ENCODE results near the gene B3GALT6. TPM values are rescaled to one million over a fixed set of nuclear protein-coding genes. Genes with fewer than 3 reads are reported as not detected.

B3GALT6 gene
- total and polyA plus RNA-seq, 7 experiments from 2014 or later: 7.2 to 29.0 (median 12.7) TPM

- intact Hi-C loops (cut with micrococcal nuclease): no loop called here
- H3K9me3 Mint-ChIP-seq: no peaks in the 10 kb centered on the region
Measured at GRCh38 chr1:1244192-1244811, 12.3 kb downstream of the B3GALT6 start.

GRCh38 chr1:1245178-1245816, 13.3 kb downstream of the B3GALT6 start:
- DNase-seq: no peak
- ATAC-seq: no peak
- no peaks in the 10 kb centered on the region for H3K36me3 Mint-ChIP-seq
- Histone ChIP-seq H3K4me1 (ENCODE audit: control insufficient read depth in 2 of 2, insufficient read depth in 2 of 2, low read length in 2 of 2) (no peaks in the 10 kb centered on the region), H3K9me3 (ENCODE audit: control insufficient read depth in 2 of 3, low read length in 3 of 3) (no peaks in the 10 kb centered on the region), H3K27me3 (ENCODE audit: control insufficient read depth in 2 of 2, insufficient read depth in 2 of 2, low read length in 2 of 2) (no peaks in the 10 kb centered on the region), H3K36me3 (ENCODE audit: control insufficient read depth in 2 of 3, insufficient read depth in 3 of 3, low read length in 3 of 3) (no peaks in the 10 kb centered on the region), H3K4me3 (ENCODE audit: low read length) (no peak overlapping the region), H3K27ac (ENCODE audit: low read depth, low read length) (no peak overlapping the region)
- no peak overlapping the region for H3K4me3 Mint-ChIP-seq
- H3K4me1 Mint-ChIP-seq: peaks cover 0 to 8% (median 2%) of the 10 kb centered on the region in 7 donors
- POLR2A ChIA-PET: no interaction called here
- CTCF ChIA-PET: no interaction called here
- H3K27me3 Mint-ChIP-seq: peaks cover 0 to 4% (median 0%) of the 10 kb centered on the region in 5 donors
- H3K9me3 Mint-ChIP-seq: no peaks in the 10 kb centered on the region
- intact Hi-C loops (cut with micrococcal nuclease): no loop called here
- no peak overlapping the region for H3K27ac Mint-ChIP-seq

More at GRCh38 chr1:1244192-1244811, 12.3 kb downstream of the B3GALT6 start:
- Histone ChIP-seq H3K9me3 (ENCODE audit: control insufficient read depth in 2 of 3, low read length in 3 of 3) (no peaks in the 10 kb centered on the region), H3K36me3 (ENCODE audit: control insufficient read depth in 2 of 3, insufficient read depth in 3 of 3, low read length in 3 of 3) (no peaks in the 10 kb centered on the region), H3K4me1 (ENCODE audit: control insufficient read depth in 2 of 2, insufficient read depth in 2 of 2, low read length in 2 of 2) (no peaks in the 10 kb centered on the region), H3K27me3 (ENCODE audit: control insufficient read depth in 2 of 2, insufficient read depth in 2 of 2, low read length in 2 of 2) (no peaks in the 10 kb centered on the region), H3K27ac (ENCODE audit: low read depth, low read length) (no peak overlapping the region), H3K4me3 (ENCODE audit: low read length) (no peak overlapping the region)
- Mint-ChIP-seq H3K36me3 (no peaks in the 10 kb centered on the region), H3K4me3 (no peak overlapping the region), H3K4me1 (no peaks in the 10 kb centered on the region), H3K27me3 (peaks cover 0 to 4% (median 0%) of the 10 kb centered on the region in 5 donors), H3K27ac (no peak overlapping the region)
- ATAC-seq (no peak), DNase-seq (no peak)
- CTCF ChIA-PET: no interaction called here
- POLR2A ChIA-PET: no interaction called here

- peaks cover 0 to 15% (median 8%) of the 10 kb centered on the region in 7 donors for H3K4me1 Mint-ChIP-seq
- intact Hi-C loops (cut with micrococcal nuclease): no loop called here
Measured at GRCh38 chr1:1245817-1246576, 14.0 kb downstream of the B3GALT6 start.

GRCh38 chr1:1246577-1247340, 14.7 kb downstream of the B3GALT6 start, which contains the start of gene C1QTNF12:
C1QTNF12 (minus strand) TSS chr1:1246722; CDS start chr1:1246690, 32 bp downstream.
- ChIA-PET CTCF (no interaction called here), POLR2A (interaction anchor here (0.6 to 1.3 kb wide), 2 partner anchors 16 to 30 kb away, joined by 4 to 5 read pairs; no protein-coding TSS in a partner anchor)
- H3K4me3 Mint-ChIP-seq: peak within 1 kb of the TSS in 1 of 10 donors; percentile 25
- intact Hi-C loops (cut with micrococcal nuclease): no loop called here
- no peak for DNase-seq
- H3K4me1 Mint-ChIP-seq: peaks cover 0 to 17% (median 11%) of the 10 kb centered on the region in 7 donors
- no peak within 1 kb of the TSS for H3K27ac Mint-ChIP-seq
- H3K4me3 ChIP-seq (ENCODE audit: low read length): no peak within 1 kb of the TSS
- H3K9me3 Mint-ChIP-seq: no peaks in the 10 kb centered on the region
- H3K27me3 ChIP-seq (ENCODE audit: control insufficient read depth in 2 of 2, insufficient read depth in 2 of 2, low read length in 2 of 2): no peaks in the 10 kb centered on the region
- H3K27ac ChIP-seq (ENCODE audit: low read depth, low read length): no peak within 1 kb of the TSS
- H3K36me3 ChIP-seq (ENCODE audit: control insufficient read depth in 2 of 3, insufficient read depth in 3 of 3, low read length in 3 of 3): no peaks in the 10 kb centered on the region
- no peaks in the 10 kb centered on the region for H3K36me3 Mint-ChIP-seq
- peaks cover 0 to 4% (median 0%) of the 10 kb centered on the region in 5 donors for H3K27me3 Mint-ChIP-seq
- peaks cover 10 to 12% of the 10 kb centered on the region in 2 donors for H3K4me1 ChIP-seq (ENCODE audit: control insufficient read depth in 2 of 2, insufficient read depth in 2 of 2, low read length in 2 of 2)
- H3K9me3 ChIP-seq (ENCODE audit: control insufficient read depth in 2 of 3, low read length in 3 of 3): no peaks in the 10 kb centered on the region
- no peak for ATAC-seq

More at GRCh38 chr1:1245817-1246576, 14.0 kb downstream of the B3GALT6 start:
- Mint-ChIP-seq H3K27me3 (peaks cover 0 to 4% (median 0%) of the 10 kb centered on the region in 5 donors), H3K4me3 (peak overlapping the region in 1 of 10 donors; percentile 25), H3K9me3 (no peaks in the 10 kb centered on the region), H3K27ac (no peak overlapping the region), H3K36me3 (no peaks in the 10 kb centered on the region)
- Histone ChIP-seq H3K27me3 (ENCODE audit: control insufficient read depth in 2 of 2, insufficient read depth in 2 of 2, low read length in 2 of 2) (no peaks in the 10 kb centered on the region), H3K27ac (ENCODE audit: low read depth, low read length) (no peak overlapping the region), H3K4me3 (ENCODE audit: low read length) (no peak overlapping the region), H3K36me3 (ENCODE audit: control insufficient read depth in 2 of 3, insufficient read depth in 3 of 3, low read length in 3 of 3) (no peaks in the 10 kb centered on the region), H3K9me3 (ENCODE audit: control insufficient read depth in 2 of 3, low read length in 3 of 3) (no peaks in the 10 kb centered on the region), H3K4me1 (ENCODE audit: control insufficient read depth in 2 of 2, insufficient read depth in 2 of 2, low read length in 2 of 2) (peaks cover 6% of the 10 kb centered on the region in 2 donors)
- DNase-seq (no peak), ATAC-seq (no peak)
- ChIA-PET POLR2A (no interaction called here), CTCF (no interaction called here)

- no peak for ATAC-seq
- no peak for DNase-seq
- Histone ChIP-seq H3K4me1 (ENCODE audit: control insufficient read depth in 2 of 2, insufficient read depth in 2 of 2, low read length in 2 of 2) (peaks cover 10 to 12% of the 10 kb centered on the region in 2 donors), H3K27ac (ENCODE audit: low read depth, low read length) (no peak overlapping the region), H3K36me3 (ENCODE audit: control insufficient read depth in 2 of 3, insufficient read depth in 3 of 3, low read length in 3 of 3) (no peaks in the 10 kb centered on the region), H3K4me3 (ENCODE audit: low read length) (no peak overlapping the region), H3K27me3 (ENCODE audit: control insufficient read depth in 2 of 2, insufficient read depth in 2 of 2, low read length in 2 of 2) (no peaks in the 10 kb centered on the region), H3K9me3 (ENCODE audit: control insufficient read depth in 2 of 3, low read length in 3 of 3) (no peaks in the 10 kb centered on the region)
- intact Hi-C loops (cut with micrococcal nuclease): no loop called here
- Mint-ChIP-seq H3K4me1 (peaks cover 0 to 21% (median 11%) of the 10 kb centered on the region in 7 donors), H3K9me3 (no peaks in the 10 kb centered on the region), H3K27ac (no peak overlapping the region), H3K27me3 (peaks cover 0 to 4% (median 0%) of the 10 kb centered on the region in 5 donors), H3K4me3 (no peak overlapping the region), H3K36me3 (no peaks in the 10 kb centered on the region)
- POLR2A ChIA-PET: interaction anchor here (0.6 to 1.3 kb wide), 2 partner anchors 16 to 29 kb away, joined by 4 to 5 read pairs; no protein-coding TSS in a partner anchor
- CTCF ChIA-PET: no interaction called here
Measured at GRCh38 chr1:1247341-1247913, 15.4 kb downstream of the B3GALT6 start.
